Loucy (cell line): ENCODE data around the gene COA1.

Experiments
- H2AFZ ChIP-seq: fragments of 200-600 bp; sonication (generic); 2 replicates; pipeline ENCODE4 v1.6.0; 2016; ENCODE audit warnings: antibody characterized with exemption, mild to moderate bottlenecking, low read length, moderate library complexity
- H3F3A ChIP-seq: fragments of 200-600 bp; 2 replicates; pipeline ENCODE4 v1.6.0; 2016; ENCODE audit warnings: antibody characterized with exemption, low read depth, mild to moderate bottlenecking
- H3K27me3 ChIP-seq: fragments of 200-600 bp; sonication (generic); 2 replicates; pipeline ENCODE4 v1.6.1; 2014; ENCODE audit warnings: low read length, mild to moderate bottlenecking; ENCODE audit not compliant: insufficient read depth, poor library complexity, severe bottlenecking
- H3K36me3 ChIP-seq: fragments of 200-600 bp; sonication (generic); 2 replicates; pipeline ENCODE4 v1.6.1; 2016; ENCODE audit warnings: low read length; ENCODE audit not compliant: insufficient read depth
- H3K4me1 ChIP-seq: fragments of 200-600 bp; sonication (generic); 2 replicates; pipeline ENCODE4 v1.5.1; 2014; ENCODE audit warnings: low read length, mild to moderate bottlenecking; ENCODE audit not compliant: insufficient read depth, poor library complexity, severe bottlenecking
- H3K4me2 ChIP-seq: fragments of 200-600 bp; sonication (generic); 2 replicates; pipeline ENCODE4 v1.6.0; 2014; ENCODE audit warnings: antibody characterized with exemption, low read length, low read depth, mild to moderate bottlenecking; ENCODE audit not compliant: poor library complexity, severe bottlenecking
- H3K4me3 ChIP-seq: fragments of 200-600 bp; sonication (generic); 2 replicates; pipeline ENCODE4 v1.5.1; 2014; ENCODE audit warnings: low read length, mild to moderate bottlenecking, mixed read lengths; ENCODE audit not compliant: poor library complexity, severe bottlenecking
- H3K79me2 ChIP-seq: fragments of 200-600 bp; sonication (generic); 2 replicates; pipeline ENCODE4 v1.6.1; 2014; ENCODE audit warnings: low read length; ENCODE audit not compliant: insufficient read depth
- H3K9ac ChIP-seq: fragments of 200-600 bp; sonication (generic); 2 replicates; pipeline ENCODE4 v1.6.0; 2014; ENCODE audit warnings: mild to moderate bottlenecking, low read depth, low read length, moderate library complexity; ENCODE audit not compliant: poor library complexity, severe bottlenecking
- H3K9me2 ChIP-seq: fragments of 200-600 bp; sonication (generic); replicated peaks from 2 replicates; pipeline ENCODE4 v1.6.1; 2016; ENCODE audit warnings: low read depth, low read length, mixed read lengths
- H3K9me3 ChIP-seq: fragments of 200-600 bp; sonication (generic); 2 replicates; pipeline ENCODE4 v1.6.1; 2014; ENCODE audit warnings: mild to moderate bottlenecking, antibody characterized with exemption, low read length, low read depth; ENCODE audit not compliant: insufficient read depth
- H4K20me1 ChIP-seq: fragments of 200-600 bp; sonication (generic); 2 replicates; pipeline ENCODE4 v1.6.0; 2014; ENCODE audit warnings: antibody characterized with exemption, low read length, mild to moderate bottlenecking; ENCODE audit not compliant: insufficient read depth, poor library complexity, severe bottlenecking
- CTCF ChIP-seq: fragments of 200-600 bp; sonication (generic); conservative IDR thresholded peaks from 2 replicates; pipeline ENCODE4 v1.5.1; 2014; ENCODE audit warnings: mild to moderate bottlenecking, antibody characterized with exemption, low read length
- EZH2phosphoT487 ChIP-seq: fragments of 200-600 bp; IDR thresholded peaks from 2 replicates; pipeline ENCODE4 v1.6.1; 2018; ENCODE audit warnings: antibody characterized with exemption, mild to moderate bottlenecking, moderate library complexity, borderline replicate concordance

The COA1 gene

DNA sequence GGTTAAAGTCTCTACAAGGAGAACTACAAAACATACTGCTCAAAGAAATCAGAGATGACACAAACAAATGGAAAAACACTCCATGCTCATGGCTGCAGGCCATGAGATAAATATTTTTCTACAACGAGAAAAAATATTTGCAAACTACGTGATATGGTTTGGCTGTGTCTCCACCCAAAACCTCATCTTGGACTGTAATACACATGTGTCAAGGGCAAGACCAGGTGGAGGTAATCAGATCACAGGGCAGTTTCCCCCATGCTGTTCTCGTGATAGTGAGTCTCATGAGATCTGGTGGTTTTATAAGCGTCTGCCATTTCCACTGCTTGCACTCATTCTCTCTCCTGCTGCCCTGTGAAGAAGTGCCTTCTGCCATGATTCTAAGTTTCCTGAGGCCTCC, 57.8 kb downstream of the COA1 start:
- Histone ChIP-seq H3K4me3 (no peak overlapping the region), H3K4me2 (no peak overlapping the region), H3K9ac (no peak overlapping the region), H3K79me2 (peaks cover 96% of the 10 kb centered on the region), H3K36me3 (peaks cover 16% of the 10 kb centered on the region), H3F3A (no peaks in the 10 kb centered on the region; the same call in 1 of the 2 replicates), H3K4me1 (peaks cover 2% of the 10 kb centered on the region), H2AFZ (no peak overlapping the region), H3K27me3 (no peaks in the 10 kb centered on the region), H3K9me3 (peaks cover 20% of the 10 kb centered on the region), H3K9me2 (no peaks in the 10 kb centered on the region), H4K20me1 (no peaks in the 10 kb centered on the region)
- no peak for TF ChIP-seq EZH2phosphoT487
- no peak for TF ChIP-seq CTCF

GRCh38 chr7:43669286-43670081, 59.8 kb downstream of the COA1 start:
- peaks cover 20% of the 10 kb centered on the region for H3K9me3 ChIP-seq
- no peaks in the 10 kb centered on the region for H3K27me3 ChIP-seq
- H4K20me1 ChIP-seq, result peaks cover 5% of the 10 kb centered on the region
- peaks cover 6% of the 10 kb centered on the region for H3K4me1 ChIP-seq
- H3F3A ChIP-seq, result no peaks in the 10 kb centered on the region; the same call in 1 of the 2 replicates
- no peak overlapping the region for H3K9ac ChIP-seq
- H2AFZ ChIP-seq, result no peak overlapping the region
- H3K4me2 ChIP-seq, result no peak overlapping the region
- H3K36me3 ChIP-seq, result peaks cover 22% of the 10 kb centered on the region
- H3K4me3 ChIP-seq, result no peak overlapping the region
- TF ChIP-seq EZH2phosphoT487, result no peak
- no peak for TF ChIP-seq CTCF
- peaks cover 99% of the 10 kb centered on the region for H3K79me2 ChIP-seq
- H3K9me2 ChIP-seq, result no peaks in the 10 kb centered on the region

- H3K27me3 ChIP-seq, result no peaks in the 10 kb centered on the region
- H3K9ac ChIP-seq, result no peak overlapping the region
- no peaks in the 10 kb centered on the region for H3K9me2 ChIP-seq
- H3K4me1 ChIP-seq, result peaks cover 7% of the 10 kb centered on the region
- peaks cover 22% of the 10 kb centered on the region for H3K36me3 ChIP-seq
- no peak overlapping the region for H2AFZ ChIP-seq
- no peak overlapping the region for H3K4me3 ChIP-seq
- no peaks in the 10 kb centered on the region for H3F3A ChIP-seq
- peaks cover 20% of the 10 kb centered on the region for H3K9me3 ChIP-seq
- no peak overlapping the region for H3K4me2 ChIP-seq
- peaks cover 6% of the 10 kb centered on the region for H4K20me1 ChIP-seq
- H3K79me2 ChIP-seq, result peaks cover 99% of the 10 kb centered on the region
- TF ChIP-seq EZH2phosphoT487 (no peak), CTCF (no peak)
Observed at GRCh38 chr7:43668035-43668434, 61.3 kb downstream of the COA1 start.
